Jurkat, Clone E6-1 (cell line): Measurements from ENCODE around the gene HOXB1.
A peak's percentile ranks its signal among the peaks of the same experiment; 100 is the strongest.

Experiments
- DNase-seq: peaks from one replicate; pipeline ENCODE4 v3.0.0-alpha.2; 2011; ENCODE audit warnings: low read depth, low spot score
- H3K4me3 ChIP-seq: 2 replicates; pipeline ENCODE4 v1.5.1; 2011; ENCODE audit warnings: mild to moderate bottlenecking, low read length, control low read depth, moderate library complexity

The HOXB1 gene

DNA sequence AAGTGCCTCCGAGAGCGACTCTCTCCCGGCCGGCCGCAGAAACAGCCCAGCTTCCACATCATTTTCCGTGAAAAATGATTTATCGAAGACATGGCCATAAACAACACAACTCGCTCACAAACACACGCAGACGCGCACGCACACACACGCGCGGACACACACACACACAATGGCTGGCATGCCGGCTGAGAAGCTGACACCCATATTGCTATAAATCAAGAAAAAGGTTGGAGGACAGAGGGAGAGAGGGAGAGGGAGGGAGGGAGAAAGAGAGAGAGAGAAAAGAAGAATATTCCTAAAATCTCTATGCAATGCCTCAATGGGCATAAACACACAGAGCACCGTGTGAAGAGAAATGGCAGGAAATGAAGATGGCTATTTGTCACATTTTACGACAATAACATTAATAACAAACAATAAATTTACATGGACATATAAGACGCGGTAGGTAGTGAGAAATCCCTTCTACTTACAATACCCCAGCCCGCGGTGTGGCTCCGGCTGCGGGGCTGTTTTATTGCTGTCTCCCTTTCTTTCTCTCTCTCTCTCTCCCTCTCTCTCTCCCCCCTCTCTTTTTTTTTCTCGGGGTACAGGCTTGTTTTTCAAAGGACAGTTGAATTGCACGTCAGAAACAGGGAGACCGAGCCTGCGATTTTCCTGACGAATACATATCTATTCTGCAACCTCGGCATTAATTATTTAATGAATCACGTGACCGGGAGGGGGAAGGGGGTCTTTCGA lies 37.9 kb upstream of the HOXB1 start:
- H3K4me3 ChIP-seq, result no peak overlapping the region
- DNase-seq, result no peak

DNA sequence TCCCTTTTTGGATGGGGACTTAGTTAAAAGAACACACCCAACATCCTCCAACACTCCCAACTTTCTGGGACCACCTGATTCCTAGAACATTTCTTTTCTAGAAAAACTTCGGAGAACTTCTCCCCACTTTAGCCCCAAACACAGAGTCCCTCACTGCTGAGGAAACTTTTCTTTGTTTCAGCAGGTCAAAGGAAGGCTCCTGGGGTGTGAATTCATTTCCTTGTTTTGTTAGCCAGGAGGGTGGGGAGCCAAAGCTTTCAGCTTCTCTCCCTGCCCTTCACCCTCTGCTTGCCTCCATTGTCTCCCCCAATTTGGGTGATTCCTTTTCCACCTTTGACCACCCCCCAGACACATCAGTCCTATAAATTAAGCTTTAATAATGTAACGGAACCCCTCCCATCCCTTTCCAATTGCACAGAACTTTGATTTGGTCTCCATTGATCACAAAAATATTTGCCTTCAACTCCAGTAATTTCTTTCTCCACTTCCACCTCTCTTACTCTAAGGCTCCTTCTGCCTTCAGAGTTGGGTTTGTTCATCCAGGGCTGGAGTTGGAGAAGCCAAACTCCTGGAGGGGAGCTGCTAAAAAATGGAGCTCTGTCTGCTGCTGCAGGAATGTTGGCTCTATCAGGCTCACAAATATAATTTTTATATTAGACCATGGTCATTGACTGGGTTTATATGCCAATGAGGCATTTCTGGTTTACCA lies 37.0 kb upstream of the HOXB1 start:
- no peak overlapping the region for H3K4me3 ChIP-seq
- no peak for DNase-seq

DNA sequence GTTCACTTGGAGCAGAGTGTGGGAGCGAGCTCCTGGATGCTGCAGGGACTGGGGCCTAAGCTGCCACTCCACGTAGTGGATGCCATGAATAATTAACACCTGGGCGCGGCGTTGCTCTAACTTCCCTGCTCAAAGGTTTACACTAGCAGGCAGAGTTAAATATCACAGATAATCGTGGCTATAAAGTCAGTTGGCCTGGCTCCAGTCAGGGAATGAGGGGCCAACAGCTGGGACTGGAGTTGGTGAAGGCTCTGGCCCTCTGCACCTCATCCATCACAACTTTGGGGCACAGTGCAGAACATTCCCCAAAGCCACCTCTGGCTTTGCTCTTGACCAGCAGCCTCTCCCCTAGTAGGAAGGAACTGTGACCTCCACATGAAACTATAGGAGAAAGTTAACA lies 36.4 kb upstream of the HOXB1 start:
- H3K4me3 ChIP-seq, result no peak overlapping the region
- DNase-seq, result no peak

DNA sequence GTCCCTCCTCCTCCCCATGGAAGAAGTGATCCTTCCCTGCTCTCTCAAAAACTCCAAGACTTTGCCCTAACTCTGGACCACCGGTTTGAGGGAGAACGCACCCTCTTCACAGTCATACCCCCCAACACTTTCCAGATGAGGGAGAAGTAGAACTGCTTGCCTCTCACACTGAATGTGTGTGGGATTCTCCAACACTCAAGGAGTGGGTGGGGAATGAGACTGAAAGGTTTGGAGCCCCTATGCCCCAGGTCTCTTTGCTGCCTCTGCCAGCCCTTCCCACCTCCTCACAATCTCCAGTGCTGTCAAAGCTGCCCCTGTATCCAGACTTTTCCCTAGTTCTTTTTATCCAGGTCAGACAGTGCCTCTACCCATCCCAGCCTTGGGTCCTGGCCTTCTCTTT lies 35.9 kb upstream of the HOXB1 start:
- no peak for DNase-seq
- no peak overlapping the region for H3K4me3 ChIP-seq

DNA sequence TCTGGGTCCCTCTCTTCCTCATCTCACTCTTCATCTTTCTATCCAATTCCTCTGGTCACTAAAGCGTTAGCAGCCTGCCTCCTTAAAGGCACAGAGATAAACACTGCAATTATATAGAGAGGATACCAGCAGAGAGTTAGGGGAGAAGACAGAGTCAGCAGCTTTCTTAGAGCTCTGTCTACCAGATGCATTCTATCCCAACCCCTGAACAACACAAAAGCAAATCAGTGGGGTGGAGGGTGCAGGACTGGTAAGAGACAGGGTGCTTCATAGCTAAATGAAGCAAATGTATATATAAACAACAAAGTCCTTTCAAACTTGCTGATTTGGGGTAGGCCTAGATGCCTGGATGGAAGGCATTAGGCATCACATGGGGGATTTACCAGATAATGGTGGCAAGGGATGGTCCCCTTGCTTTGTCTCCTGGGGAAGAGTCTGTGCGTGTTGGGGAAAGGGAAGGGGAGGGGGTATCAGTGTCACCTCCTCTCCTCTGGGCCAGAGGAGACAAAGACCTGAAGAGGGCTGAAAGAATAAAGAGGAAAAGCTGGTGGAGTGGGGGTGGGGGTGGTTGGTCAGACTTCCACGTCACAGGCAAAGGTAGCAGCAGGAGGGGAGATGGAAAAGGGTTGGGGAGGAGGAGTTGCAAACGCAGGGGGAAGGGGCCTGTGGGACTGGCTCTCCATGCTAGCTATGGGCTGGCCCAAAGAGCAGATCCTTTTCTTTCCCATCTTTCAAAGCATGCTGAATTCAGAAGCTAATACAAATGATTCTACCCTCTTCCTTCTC lies 35.3 kb upstream of the HOXB1 start:
- H3K4me3 ChIP-seq, result no peak overlapping the region
- DNase-seq, result no peak

DNA sequence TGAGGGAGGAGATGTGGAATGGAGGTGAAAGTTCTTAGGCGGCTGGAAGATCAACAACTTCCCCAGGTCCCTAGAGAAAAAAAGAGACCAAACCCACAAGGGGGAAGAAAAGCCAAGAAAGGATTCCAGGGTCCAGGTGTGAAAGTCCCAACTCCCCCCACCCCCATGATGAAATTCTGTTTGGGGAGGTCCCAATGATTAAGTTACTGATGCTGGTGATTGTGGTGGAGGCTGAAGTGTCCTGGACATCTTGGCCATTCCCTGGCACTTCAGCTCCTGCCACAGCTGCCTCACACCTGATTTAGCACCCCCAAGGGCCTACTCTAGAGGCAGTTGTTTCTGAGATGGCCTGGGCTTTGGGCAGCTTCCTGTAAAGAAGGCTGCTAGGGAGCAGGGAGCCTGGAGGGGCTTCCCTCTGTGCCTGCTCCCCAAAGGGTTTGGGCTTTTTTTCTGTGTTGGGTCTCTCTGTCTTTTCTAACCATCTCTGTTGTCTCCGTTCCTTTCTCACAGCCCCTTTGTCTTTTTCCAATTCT lies 34.3 kb upstream of the HOXB1 start:
- peak overlapping the region; percentile 51 for H3K4me3 ChIP-seq
- no peak for DNase-seq

DNA sequence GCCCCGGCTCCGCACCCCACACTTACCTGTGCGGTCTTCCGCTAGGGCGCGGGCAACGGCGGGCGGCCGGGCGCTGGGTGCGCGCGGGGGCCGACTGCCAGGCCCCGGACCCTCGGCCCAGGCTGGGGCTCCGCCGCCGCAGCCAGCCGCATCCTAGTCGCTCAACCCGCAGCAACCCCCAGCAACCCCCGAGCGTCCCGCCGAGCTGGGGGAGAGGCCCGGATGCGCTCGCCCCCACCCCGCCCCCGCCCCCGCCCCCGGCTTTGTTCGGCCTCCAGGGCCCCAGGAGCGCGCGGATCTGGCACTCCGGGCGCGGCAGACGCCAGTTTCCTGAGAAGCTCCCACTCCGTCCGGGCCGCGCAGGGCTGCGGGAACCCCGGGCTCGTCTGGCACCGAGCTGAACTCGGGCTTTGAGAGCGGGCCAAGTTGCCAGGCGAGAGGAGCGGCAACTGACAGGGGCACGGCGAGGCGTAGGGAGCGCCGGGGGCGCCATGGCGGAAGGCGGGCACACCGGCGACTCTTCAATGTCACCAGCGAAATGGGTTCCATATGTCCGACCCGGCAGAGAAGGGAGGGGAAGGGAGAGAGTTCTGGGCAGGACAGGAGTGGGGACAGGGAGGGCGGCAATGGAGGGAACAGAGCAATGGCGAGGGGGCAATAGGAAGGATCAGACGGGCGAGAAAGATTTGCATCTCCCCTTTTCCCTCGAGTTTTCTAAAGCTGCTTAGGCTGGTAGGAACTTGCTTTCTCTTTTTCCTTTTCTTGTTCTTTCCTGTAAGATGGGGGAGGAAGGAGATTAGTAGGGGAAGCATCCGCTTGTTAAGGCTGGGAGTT lies 33.6 kb upstream of the HOXB1 start:
- peak overlapping the region; percentile 51 for H3K4me3 ChIP-seq
- DNase-seq, result no peak

DNA sequence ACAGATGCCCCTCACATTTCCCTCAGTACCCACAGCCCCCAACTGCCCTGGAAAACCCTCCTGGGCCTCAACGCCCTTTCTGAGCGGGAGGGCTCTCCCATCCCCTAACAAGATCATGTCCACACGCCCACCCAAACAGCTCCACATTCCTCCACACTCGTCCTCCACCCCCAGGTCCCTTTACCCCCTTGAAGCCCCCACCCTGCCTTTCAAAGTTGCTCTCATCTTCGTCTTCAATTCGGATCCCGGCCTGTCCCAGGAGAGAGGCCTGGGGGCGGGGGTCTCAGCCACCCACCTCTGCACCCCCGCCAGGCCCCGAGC lies 33.0 kb upstream of the HOXB1 start:
- DNase-seq, result no peak
- H3K4me3 ChIP-seq, result peak overlapping the region; percentile 51

DNA sequence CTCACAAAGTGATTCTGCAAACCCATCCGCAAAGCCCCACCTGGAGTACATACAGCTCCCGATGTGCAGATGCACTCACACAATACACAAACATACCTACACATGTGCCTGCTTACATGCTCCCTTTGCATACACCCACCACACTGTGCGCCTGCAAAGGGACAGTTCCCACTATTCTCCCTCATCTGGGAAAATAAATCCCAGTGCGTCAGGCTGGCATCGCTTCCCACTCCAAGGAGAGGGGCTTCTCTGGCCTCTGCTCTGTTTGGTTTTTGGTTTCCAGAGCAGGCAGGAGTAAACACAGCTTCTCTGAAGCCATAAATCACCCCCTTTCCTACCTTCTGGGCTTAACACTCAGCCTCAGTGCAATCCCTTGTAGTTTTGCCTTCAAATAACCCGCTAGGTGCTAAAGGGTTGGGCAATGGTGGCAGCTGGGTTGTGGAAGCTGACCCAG lies 32.6 kb upstream of the HOXB1 start:
- DNase-seq, result no peak
- H3K4me3 ChIP-seq, result peak overlapping the region; percentile 51

DNA sequence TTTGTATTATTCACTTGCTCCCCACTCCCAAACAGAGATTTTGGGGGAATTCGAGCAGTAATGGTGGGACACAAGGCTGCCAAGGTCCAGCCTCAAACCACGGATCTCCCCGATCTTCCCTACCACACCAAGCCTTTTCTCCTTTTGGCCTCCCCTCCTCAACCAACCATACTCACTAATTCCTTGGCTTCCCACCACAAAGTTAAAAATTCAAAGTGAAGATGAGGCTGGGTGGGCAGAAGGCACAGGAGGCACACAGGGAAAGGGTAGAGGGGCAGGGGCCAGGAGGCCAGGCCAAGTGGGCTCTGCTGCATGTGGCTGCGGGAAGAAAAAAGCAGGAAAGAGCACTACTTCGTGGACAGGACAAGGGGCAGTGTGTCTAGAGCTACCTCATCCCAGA lies 32.1 kb upstream of the HOXB1 start:
- DNase-seq, result no peak
- peak overlapping the region; percentile 51; the same call in 1 of the 2 replicates for H3K4me3 ChIP-seq

DNA sequence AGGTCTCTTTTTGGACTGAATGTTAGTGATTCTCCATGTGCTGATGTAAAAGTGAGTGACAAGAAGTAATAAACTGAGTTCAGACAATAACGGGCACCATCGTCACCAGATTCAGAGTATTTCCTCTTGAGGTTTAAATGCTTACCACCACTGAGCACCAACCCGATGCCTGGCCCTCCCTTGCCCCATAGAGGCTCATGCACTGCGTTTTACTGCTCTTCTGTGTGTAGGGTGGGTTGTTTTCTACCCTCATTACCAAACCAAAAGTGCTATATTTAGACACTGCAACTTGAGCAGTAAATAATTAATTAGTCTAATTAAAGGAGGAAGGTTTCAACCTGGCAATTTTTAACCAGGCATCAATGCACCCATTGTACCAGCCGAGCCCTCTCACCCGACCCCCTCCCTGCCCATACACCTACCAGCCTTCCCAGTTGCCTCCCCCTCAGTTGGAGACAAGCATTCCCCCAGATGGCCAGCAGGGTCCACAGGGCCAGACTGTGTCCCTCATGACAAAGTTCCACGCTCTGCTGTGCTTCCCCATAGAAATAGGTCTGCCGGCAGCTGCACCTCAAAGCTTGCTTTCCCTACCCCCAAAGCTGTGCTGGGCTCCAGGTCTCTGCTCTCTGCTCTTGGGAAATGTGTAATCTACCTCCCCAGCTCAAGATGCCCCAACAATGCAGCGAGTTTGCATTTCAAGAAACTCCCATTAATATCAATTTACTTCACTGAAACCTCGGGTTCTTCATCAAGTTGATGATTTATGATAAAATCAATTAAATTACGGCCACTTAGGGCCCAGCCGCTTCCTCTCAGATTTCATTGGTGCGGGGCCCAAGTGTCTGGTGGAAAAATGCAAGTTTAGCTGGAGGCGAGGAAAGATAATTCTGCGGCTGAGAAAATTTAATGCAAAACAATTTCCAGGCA lies 31.3 kb upstream of the HOXB1 start:
- DNase-seq, result peak; percentile 47
- H3K4me3 ChIP-seq, result no peak overlapping the region

DNA sequence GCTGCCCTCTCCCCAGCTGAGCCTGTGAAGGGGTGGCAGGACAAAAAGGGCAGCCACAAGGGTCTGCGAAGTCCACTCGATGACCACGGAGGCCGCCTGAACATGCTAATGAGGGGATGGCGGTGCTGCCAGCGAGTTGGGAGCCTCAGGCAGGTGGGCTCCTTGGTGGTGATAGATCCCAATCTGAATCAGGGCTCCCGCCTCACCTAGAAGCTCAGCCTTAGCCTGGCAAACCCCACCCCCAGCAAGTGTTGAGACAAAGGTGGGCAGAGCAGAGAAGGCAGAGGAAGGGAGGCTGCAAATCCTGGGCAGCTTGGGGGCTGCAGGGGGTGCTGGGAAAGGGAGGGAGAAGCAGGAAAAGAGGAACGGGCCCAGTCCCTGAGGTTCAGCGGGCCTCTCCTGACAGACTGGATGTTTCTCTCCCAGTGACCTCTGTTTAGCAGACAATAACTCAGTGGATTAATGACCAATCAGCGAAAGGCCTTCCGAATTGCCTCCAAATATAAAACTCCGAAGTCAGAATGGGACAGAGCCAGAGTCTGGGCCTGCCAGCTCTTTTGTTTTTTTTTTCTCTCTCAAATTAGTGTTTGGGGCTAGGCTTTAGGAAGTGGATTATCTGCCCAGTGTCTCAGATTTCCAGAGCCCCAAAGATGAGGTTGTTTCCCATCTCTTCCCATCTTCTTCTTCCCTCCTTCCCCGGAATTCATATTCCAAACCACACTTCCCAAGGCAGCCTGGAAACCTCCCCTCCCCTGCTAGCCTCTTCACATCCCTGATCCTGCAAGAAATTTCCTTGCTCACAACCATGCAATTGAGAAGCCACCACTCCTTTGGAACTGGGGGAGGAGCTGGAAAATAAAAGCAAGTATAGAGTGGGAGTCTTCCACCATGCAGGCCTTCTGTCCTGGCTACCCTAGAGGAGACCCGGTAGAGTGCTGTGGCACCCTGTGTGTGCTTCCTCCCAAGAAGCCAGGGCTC lies 29.3 kb upstream of the HOXB1 start:
- DNase-seq, result no peak
- no peak overlapping the region for H3K4me3 ChIP-seq

DNA sequence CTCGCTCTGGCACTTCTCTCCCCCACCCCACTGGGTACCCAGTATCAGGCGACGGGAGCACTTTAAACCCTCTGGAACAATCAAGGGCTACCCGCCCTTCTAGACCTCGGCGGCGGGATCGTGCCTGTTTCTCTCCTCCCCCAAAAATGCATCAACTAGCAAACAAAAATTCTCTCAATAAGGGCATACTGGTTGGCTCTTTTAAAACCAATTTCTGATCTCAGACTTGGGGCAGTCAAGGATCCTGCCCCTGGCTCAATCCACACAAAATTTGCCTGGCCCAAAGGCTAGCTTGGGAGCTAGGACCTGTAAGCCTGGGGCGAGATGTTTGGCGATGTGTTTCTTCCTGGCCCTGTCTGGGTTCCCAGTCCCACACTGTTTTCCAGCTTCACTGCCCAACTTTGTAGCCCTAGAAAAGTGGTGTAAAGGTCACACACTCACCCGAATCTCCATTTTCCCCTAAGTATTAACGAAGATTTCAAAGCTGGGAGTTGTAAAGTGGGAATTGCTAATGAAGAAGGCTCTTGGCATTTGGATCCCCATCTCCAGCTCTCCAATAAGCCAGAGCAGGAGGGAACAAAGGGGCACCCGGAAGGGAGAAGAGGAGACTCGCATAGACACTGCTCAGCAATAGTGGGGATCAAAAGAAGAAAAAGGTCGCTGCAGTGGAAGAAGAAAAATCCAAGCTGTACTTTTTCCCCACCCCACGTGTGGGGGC lies 28.5 kb upstream of the HOXB1 start:
- no peak for DNase-seq
- no peak overlapping the region for H3K4me3 ChIP-seq

DNA sequence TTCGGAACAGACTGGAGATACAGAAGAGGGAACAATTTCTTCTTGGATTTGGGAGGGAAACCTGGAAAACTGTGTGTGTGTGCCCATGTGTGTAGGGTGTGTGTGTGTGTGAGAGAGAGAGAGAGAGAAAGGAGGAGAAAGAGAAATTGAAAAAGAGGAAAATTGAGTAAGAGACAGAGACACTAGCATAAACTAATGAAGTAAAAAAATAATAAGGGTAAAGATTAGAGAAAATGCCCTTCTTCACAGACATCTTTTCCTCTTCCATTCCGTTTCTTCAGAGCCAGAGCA lies 28.0 kb upstream of the HOXB1 start:
- no peak for DNase-seq
- no peak overlapping the region for H3K4me3 ChIP-seq

DNA sequence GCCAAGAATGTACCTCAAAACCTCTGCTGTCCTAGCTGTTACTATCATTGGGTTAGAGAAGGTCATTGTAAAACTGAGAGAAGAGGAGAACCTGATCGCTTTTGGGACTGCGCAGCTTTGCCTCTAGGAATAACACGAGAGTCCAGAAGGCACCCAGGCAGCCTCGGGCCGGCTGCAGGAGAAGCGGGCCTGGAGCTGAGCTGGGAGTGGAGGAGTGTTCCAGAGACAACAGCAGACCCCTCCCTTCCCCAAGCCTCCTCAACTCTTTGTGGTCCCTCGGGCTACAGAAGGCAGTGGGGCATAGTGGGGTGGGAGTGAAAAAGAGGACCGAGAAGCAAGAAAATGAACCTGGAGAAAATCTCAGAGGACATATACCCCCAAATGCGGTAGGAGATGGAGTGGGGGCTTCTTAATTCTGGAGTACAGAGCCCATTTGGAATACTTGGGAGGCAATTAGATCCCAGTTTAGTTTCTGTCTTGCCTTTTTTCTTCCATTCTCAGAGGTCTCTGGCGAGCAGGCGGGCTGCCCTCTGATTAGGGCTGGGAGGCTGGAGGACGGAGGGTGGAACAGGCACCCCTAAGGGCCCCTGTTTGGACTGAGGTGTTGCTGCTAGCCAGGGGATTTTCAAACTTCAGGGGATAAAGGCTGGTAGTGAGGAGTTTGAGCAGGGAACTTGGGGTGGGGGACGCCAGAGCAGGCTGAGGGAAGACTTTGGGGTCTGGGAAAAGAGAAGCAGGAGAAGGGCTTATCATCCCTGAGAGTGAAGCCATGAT lies 27.4 kb upstream of the HOXB1 start:
- no peak for DNase-seq
- no peak overlapping the region for H3K4me3 ChIP-seq
